D341Med (cell line): ENCODE data around the gene CALU.
A peak's percentile ranks its signal among the peaks of the same experiment; 100 is the strongest.

Experiments
- DNase-seq: peaks from one replicate; pipeline ENCODE4 v3.0.0; 2012; ENCODE audit warnings: low spot score

Gene CALU

DNA sequence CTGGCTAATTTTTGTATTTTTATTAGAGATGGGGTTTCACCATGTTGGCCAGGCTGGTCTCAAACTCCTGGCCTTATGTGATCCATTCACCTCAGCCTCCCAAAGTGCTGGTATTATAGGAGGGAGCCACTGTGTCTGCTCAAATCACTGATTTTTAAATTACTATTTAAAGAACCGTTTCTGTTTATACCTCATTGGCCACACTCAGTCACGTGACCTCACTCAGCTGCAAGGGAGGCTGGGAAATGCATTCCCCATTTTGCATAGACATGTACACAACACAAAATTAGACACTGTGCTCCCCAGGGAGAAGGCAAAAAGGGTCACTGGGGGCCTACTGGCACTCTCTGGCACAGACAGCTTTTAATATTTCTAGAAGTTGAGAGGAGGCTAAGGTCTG, 13.6 kb upstream of the CALU start:
- DNase-seq: no peak

DNA sequence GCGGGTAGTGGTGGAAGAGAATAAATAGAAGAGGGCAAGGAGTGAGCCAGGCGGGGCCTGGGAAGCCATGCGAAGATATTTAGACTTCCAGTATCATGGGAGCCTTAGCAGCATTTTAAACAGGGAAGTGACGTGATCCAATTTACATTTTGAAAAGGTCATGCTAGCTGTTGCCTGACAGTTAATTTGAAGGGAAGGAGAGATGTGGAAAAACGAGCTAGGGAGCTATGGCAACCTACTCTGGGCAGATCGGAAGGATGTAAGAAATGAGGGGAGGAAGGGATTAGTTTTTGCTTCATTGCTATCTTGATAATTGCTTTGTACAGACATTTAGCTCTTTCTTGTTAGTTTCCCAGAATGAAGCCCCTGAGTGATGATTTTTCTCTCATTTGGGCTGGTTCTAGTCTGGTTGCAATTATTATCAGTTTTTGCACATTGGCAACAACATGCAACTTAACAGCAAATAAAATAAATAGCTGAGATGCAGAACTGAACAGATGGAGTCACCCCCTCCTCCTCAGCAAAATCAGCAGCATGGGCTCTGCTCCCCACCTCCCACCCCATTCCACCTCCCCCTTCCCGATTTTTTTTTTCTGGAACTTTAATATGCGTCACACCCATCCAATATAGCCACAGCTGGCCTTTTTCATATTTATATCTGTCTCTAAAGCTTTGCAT, 13.0 kb upstream of the CALU start:
- DNase-seq: no peak

DNA sequence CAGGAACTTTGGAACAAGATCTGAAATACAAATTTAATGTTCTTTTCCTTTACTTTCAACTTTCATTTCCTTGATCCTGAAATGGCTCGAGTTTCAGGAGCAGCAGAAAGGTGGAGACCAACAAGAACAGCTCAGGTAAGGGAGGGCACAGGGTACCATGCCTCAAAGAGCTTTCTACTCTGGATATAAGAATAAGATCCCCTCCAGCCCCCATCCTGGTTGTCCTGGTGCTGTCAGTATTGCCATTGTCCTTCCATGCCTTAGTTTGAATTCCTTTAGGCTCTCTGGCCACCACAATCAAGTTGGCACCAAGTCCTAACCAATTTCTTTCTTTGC, 12.5 kb upstream of the CALU start:
- no peak for DNase-seq

DNA sequence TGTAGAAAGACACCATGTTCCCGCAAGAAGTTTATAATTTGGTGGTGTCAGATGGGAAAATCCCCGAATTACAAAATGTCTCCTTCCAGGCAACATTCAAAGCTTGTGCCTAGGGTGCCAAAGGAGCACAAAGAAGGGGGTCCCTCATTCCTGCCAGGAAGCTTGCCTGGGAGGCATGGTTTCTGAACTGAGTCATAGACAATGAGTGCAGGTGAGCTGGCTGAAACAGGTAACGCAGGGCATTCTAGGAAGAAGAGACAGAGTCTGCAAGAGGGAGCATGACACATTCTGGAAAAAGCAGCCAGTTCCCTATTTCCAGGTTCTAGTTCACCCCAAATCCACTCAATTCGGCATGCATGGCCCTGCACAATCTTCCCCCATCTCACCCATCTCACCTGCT, 11.9 kb upstream of the CALU start:
- no peak for DNase-seq

DNA sequence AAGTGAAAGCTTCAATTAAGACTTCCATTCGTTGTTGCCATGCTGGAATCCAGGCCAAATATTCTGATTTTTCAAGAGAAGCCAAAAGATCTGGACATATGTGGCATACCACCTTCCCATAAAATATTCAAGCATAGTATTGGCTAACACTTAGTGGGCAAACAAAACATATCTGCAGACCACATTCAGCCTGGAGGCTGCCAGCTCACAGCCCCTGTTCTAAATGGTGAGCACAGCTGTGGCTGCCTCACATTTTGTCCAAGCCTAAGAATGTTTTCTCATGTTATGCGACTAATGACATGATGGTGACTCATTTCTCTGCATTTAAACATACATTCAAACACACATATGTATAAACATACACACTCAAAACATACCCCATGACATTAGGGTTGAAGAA, 10.6 kb upstream of the CALU start:
- DNase-seq: no peak

DNA sequence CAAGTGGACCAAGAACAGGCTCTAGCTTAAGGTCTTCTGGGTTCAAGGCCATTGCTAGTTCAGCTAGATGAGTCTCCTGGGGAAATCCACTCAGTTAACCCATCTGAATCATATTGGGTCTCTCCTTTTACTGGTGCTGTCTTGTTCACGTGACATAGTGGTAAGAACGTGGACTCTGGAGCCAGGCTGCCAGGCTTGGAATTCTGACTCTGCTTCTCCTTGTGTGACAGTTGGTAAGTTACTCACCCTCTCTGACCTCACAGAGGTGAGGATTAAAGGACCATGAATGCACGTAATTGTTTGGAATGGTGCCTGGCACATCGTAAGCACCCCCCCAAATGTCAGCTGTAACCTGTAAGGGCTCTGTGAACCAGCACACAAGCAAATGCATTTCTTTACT, 9.7 kb upstream of the CALU start:
- DNase-seq: no peak

DNA sequence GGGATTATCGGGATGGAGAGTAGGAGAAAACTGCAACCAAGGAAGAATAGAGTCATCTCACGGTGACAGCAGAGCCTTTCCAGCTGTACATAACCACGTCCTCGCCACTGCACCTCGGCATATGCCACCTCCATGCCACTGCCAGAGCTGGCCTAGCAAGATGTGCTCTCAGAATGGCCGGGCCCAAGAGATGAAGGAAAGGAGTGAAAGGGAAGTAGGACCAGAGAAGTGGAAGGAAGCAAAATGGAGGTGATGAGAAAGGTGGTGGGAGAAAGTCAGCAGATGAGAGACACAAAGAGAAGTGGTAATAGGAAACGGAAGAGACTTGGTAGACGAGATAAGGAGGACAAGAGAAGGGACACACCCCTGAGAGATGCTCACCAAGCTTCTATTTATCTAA, 8.0 kb upstream of the CALU start:
- DNase-seq: no peak

DNA sequence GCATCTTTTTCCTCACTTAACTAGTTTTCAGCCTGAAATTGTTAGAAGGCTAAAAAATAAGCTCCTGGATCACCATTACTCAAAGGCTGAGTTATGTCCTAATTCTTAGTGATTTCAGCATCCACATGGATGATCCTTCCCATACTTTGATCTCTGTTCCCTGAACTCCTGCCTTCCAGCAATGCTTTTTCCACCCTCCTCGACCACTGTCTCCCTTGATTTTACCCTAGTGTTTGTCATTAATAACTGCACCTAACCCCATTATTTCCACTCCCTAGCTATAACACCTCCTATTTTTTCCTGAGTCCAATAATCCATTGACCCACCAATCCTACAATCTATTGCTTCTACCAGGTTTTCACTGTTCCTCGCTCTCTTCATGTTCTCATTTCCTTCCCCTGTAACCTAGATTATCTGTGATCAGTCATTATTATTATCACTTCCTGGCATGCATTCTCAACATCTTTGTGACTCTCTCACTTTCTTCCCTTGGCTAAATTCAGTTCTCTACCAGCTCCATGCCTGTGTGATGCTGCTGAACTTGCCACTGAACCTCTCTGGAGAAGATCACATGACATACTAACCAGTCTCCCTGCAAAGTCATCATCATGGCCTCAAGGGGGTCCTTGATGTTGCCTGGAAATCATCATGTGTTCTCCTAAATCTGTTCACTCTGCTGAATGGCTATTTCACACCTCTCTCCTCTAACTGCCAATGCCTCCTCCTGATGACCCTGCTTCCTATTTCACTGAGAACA, 6.5 kb upstream of the CALU start:
- DNase-seq: no peak

DNA sequence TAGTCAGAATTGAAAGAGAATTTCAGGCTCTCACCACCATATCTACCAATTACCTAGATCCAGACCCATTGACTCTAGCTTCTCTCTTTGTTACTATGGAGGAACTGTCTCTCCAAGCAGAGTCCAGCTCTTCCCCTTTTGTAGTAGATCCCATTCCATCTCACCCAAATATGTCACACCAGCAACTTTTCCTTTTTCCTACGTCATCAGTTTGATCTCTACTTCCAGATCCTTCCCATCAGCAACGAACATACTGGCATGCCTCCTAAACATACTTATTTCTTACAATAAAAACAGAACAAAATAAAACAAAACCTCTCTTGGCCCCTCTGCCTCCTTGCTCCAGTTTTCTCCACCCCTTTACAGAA, 5.9 kb upstream of the CALU start:
- DNase-seq: no peak

DNA sequence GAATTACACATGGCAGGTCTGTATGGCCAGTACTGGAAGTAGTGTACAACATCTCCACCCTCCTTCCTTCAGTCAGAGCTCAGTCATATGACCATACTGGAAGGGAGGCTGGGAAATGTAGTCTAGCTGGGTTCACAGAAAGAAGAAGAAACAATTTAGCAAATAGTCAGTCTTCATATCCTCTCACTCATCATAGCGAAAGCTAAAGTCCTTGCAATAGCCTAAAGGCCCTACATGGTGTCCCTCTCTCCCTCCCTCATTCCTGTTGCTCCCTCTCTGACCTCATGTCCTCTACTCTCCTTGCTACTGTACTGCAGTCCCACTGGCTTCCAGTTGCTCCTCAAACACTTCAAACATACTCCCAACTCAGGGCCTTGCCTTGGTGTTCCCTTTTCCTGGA, 4.3 kb upstream of the CALU start:
- no peak for DNase-seq

DNA sequence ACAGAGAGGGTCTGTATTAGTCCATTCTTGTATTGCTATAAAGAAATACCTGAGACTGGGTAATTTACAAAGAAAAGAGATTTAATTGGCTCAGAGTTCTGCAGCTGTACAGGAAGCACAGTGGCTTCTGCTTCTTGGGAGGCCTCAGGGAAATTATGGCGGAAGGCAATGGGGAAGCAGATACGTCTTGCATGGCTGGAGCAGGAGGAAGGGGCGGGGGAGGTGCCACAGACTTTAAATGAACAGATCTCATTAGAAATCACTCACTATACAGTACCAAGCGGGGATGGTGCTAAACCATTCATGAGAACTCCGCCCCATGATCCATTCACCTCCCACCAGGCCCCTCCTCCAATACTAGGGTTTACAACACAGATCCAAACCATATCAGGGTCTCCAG, 3.7 kb upstream of the CALU start:
- DNase-seq: no peak

DNA sequence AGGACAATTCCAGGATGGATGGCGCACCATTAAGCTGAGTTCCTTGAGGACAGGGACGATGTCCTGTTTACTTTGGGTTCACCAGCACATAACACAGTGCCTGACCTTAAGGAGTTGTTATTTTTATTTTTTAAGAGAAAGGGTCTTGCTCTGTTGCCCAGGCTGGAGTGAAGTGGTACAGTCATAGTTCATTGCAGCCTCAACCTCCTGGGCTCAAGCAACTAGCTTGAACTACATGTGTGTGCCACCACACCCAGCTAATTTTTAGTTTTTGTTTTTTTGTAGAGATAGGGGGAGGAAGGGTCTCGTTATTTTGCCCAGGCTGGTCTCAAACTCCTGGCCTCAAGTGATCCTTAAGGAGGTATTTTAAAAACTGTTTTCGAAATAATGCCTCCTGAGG, 1.7 kb upstream of the CALU start:
- DNase-seq: no peak

DNA sequence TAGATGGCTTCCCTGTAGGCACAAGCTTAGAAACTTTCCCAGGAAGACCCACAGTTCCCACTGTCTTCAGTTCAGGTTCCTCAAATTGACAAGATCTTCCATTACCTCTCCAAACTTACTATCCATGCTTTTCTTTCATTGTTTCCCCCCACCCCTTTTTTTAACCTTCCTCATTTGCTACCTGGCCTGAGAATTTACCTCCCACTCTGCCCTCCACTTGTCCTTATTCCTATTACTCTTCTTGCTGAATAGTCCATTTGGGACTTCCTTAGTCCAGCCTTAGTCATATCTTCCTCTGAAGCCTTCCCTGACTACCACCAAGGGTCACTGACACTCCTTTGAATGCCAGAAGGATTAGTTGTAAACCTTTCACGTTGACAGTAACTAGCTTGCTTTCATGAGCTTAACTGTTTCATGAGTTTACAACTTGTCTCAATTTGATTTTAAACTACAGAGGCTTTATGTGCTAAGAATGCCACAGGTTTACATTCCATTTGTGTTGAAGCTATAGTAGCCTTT, 1.2 kb upstream of the CALU start:
- no peak for DNase-seq

DNA sequence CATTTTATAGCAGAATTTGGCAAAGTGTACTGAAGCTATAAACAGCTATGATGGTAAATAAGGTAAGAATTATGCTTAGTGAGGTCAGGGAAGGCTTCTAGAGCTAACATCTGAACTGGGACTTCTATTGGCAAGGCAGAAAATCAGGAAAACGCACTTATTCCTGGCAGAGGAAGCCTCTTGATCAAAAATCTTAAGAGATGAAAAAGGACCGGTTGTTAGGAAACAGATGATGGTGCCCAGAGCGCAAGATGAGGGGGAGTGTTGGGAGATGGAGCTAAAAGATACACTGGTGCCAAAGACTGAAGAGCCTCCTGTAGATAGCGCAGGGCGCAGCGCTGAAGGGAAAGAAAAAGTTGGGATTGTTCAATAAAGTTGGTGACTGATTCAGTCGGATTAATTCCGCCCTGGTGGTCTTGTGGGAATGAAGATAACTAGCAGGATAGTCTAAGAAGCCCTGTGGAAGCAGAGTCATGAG, 550 bp upstream of the CALU start:
- peak; percentile 40 for DNase-seq

DNA sequence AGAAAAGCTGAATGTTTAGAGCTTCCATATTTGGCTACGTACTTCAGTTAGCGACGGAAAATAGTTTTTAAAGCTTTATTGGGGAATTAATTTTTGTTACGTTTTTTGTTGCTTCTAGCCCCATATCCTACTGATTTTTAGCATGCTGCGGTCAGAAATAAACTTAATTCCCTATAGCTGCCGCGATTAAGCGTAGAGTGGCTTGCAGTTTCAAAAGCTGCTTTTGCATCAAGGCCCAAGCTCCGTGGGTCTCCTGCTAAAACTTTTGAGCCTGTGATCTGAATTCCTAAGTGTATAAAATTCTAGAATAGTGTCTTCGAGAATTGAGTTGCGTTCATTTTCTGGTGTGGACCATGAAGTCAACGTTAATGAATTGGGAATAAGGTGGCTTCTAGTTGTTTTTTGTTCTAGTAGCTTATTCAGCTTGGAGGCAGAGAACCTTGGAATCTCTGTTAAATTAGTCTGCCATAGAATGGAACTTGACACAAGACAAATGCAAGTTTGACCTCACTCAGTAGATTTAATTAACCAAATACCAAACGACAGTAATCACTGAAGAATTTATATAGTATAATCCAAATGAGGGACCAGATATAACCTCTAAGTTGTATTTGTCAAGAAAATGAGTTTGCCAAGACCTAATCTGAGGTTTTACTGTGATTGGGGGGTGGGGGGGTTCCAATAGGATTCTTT, 977 bp downstream of the CALU start:
- no peak for DNase-seq

DNA sequence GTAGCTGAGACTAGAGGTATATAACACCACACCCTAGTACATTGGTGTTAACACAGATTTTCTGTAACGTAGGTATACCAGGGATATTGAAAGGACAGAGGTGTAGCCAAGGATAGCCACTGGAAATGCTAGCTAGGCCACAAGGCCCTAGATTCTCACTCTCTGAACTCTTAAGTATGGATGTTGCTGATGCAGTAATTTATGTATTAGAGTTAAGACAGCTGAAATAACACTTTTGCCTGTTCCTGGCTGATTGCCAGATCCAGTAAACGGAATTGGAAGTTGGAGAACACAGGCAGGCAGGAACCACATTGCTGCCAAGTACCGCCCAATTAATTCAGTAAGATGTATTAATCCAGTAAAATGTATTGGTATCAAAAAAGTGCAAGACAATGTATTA, 1.8 kb downstream of the CALU start:
- DNase-seq: no peak

DNA sequence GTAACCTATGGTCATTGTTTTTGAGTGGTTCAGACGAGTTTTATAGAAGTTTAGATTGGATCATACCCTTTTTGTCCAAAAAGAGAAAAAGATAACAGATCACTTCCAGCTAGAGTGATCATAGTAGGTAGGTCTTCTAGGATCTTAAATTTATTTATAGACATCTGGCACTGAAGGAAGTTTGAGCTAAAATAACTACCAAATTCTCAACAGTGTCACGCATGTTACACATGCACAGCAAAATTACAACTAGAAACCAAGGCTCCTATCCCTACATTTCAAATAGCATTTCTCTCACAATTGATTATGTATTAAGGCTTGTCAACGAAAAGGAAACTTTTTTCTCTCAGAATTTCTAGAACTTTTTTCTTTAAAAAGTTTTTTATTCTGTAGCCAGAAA, 2.3 kb downstream of the CALU start:
- DNase-seq: no peak

DNA sequence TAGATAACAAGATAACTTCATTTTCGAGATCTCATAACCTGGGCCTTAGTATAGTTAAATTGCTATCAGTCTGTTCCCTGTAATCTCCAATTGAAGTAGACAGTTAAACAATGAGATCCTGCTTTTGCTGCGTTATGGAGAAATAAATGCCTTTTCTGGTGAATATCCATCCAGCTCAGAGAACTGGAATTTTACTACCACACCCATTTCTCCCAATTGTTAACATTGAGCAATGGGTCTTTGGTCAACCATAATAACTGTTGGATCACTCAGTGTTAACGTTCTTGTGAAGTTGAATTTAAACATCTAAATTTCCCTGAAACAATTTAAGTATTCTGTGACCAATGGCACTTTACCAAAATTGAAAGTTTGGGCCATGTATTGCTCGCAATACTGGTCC, 3.0 kb downstream of the CALU start:
- DNase-seq: no peak

DNA sequence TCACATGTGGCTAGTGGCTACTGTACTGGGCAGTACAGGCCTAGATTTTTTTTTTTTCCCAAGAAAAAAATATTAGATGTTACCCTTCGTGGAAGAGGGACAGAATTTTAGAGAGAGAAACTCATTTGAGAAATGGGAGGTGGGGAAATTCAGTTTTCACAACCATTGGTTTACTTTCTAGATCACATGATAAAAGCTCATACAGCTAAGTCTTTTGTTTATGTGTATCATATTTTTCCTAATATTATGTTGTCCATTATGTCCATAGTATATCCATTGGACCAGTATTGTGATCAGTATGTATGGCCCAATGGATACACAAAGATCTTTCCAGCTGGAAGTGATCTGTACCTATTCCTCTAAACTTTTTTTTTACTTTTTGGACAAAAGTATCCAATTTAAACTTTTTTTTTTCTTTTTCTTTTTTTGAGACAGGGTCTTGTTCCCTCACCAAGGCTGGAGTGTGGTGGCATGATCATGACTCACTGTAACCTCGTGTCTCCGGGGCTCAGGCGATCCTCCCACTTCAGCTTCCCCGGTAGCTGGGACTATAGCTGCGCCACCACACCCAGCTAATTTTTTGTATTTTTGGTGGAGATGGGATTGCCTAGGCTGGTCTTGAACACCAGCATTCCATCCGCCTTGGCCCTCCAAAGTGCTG, 4.1 kb downstream of the CALU start:
- no peak for DNase-seq

DNA sequence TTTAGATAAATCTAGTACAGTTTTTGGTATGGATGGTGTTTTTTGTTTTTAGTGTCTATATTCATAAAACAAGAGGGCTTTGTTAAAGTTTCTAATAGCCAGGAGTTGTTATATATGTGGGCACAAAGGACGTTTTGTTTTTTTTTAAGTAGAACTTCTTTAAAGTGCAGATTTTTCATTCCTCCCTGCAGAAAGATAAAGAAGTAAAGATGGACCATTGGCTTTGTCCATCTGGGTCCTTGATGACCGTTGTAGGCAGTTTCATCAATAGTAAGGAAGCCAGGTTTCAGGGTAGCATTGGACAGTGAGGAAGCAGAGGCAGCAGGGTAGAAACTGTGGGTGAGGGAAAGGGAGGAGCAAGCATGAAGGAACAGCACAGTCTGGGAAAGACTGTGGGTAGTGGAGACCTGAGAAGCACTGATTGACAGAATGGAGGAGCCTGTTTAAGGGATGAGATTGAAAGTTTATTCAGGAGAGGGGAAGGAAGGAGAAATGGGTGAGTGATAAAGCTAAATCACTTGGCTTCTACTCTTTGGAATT, 5.3 kb downstream of the CALU start:
- DNase-seq: no peak

DNA sequence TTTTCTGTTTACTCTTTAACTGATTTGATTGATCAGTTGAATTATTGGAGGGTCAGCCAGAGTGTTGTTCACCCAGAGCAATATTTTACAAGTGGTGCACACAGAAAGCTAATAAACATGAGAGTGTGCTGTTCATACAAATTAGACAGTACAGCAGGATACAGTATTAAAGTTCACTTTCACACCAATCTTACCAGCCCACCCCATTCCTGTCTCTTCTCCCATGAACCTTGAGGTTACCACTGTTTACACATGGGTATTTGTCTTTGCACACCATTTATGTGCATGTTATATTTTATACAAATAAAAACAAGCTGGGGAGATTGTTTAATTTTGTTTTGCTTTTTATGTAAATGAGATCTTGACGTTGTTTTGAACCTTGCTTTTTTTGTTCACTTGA, 6.5 kb downstream of the CALU start:
- no peak for DNase-seq

DNA sequence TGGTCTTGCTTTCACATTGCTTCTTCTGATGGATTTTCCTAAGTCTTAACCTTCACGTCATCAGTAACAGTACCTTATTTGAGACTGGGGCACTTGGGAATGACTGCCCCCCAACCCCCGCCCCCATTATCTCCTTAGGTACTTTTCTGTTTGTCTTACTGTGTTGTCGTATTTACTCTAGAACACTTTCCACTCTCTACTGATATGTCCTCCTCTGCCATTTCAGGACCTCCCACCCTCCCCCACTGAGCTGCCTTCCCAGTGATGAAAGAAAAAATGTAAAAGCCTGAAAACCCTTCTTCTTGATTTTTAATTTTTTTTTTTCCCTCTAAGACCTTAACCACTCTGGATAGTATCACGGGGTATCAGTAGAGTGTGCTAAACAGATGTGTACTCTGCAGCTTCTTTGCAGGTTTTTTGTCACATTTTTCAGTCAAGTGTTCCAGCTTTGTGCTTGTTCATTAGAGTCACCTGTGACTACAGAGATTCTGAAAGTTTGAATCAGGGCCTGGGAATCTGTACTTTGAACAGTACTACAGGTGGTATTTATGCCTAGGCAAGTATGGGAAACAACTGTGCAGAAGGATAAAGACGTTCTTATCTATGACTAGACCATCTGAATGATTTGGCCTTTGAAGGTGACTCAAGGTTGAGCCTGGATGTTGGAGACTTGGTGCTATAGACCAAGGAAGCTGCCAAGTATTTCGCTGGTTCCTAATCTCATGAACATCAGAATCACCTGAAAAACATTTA, 8.3 kb downstream of the CALU start:
- DNase-seq: no peak
